HL-60/S4 (cell line): Measurements from ENCODE around the gene ADAM22.

ENCODE experiments used
- in situ Hi-C: fragments of 300-500 bp; cut with MboI; formaldehyde crosslinking; loops from 2 replicates; pipeline ENCODE4 v1.14.3; 2022; ENCODE audit warnings: low sequenced_read_pairs

The ADAM22 gene

DNA sequence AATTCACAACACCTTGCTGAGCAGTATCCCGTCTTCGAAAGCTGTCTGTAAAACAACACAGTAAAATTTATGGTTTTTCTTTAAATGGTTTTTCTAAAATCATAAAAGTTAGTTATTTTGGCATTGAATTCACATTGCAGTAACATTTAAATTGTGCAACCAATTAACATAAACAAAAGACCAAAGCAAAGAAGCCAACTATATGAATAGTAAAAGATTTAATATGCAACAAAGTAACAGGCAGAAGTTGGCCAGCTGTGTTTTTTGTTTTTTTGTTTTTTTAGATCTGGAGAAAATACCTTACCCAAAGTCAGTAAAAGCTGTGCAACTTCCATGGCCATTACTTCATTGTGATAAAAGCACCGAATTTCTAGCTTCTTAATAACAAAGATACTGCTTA lies 274.5 kb downstream of the ADAM22 start:
- in situ Hi-C loops: no loop called here

DNA sequence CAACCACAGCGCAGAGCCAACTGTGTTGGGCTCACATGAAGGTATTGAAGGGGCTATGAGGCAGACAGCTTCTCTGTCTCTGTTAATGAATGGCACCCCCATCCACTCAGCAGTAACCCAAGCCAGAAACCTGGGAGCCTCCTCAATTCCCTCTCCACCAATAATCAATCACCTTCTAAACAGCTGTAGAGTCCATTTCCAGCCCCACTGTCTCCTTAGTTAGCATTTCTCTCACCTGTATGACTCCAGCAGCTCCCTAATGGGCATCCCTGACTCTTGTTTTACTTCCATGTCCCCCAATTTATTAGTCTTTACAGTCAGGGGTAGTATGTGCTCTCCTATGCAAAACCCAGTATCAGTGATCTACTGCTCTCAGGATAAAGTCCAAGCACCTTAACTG lies 278.9 kb downstream of the ADAM22 start:
- in situ Hi-C loops: no loop called here

DNA sequence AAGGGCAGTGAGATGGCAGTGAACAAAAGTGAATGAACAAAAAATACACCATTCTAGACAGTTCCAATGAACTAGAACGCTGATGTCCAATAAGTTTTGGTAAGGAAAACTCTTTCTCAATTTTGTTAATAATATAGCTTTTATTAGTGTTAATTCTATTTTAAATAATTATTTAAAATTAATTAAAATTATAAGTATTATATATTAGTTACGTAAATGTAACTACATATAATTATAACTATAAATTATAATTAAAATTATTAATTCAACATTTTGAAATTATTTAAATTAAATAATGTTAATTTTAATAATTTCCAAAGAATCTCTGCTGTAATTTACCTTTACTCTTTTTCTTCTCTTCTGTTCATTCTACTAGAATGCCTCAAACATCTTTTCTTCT lies 280.4 kb downstream of the ADAM22 start:
- in situ Hi-C loops: no loop called here

DNA sequence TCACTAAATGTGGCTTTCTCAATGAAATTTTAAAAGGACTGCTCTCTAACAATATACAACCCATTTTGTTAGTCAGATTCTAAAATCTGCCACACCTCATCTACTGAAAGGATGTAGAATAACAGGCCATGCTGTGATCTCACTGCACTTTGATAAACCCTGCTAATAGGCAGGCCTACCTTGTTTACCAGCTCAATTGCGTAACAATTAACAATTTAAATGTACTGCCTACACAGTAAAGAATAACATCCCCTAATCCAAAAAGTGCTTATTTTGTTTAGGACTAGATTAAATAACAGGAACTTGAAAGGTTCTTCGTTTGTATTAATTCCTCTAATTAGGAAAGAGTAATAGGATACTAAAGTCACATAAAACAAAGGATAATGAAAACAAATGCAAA lies 281.2 kb downstream of the ADAM22 start:
- in situ Hi-C loops: no loop called here

DNA sequence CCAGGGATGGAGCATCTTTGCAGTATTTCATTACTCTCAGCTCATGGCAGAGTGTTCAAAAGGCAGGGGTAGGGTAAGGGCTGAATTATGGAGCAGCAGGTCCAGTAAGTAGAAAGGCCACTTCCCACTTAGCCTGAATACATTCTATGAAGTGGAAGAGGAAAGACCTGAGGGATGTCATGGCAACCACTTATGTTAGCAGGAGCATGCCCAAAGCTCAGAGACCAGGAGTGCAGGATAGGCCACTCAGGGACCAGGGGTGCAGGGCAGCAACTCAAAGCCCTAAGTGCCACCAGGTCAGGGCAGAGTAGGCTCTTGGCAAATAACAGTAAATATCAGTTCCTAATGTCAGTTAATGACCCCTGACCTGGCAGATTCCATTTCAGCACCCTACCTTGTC lies 282.2 kb downstream of the ADAM22 start:
- in situ Hi-C loops: no loop called here

DNA sequence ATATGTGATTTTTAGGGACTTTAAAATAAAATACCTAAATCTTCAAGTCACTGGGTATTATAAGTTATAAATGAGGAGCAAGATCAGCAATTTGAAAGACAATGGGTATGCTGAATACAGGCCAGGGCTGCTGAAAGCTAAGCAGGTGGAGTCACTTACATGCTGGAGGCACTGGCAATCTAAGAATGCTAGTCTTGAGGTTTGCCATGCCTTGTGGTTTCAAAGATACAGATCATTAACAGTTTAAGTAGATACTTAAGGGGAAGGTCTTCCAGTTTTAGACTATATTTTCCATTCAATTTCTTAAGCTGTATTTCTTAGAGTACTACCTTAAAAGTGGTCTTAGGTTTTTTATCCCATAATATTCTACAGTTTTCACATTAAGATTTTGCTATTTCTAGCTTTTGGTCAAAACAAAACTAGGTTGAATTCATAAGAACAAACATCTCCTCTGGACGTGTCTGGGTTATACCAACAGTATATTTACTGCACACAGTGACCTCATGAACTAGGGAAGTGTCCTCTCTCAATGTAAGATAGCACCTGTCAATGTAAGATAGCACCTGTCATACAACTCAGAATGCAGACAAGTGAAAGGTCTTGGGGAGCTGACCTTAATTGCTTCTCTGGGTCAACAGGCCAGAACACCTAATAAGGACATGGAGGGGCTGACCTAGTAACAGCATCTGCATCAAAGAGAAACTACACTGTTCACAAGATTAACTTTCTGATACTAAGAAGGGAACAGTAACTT lies 283.8 kb downstream of the ADAM22 start:
- in situ Hi-C loops: no loop called here

DNA sequence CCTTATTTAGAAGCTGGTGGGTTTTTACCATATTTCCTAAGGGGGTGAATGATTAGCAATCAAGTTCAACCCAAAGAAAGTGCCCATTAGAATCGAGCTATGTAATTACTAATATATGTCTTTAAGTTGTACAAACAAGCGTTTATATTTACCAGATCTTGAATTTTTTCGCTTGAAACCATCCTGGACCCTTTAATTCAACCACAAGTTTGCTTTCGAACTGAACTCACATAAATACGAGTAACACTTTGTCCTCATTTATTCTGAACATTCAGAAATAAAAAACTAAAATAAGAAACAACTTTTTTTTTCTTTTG lies 284.3 kb downstream of the ADAM22 start:
- in situ Hi-C loops: no loop called here

DNA sequence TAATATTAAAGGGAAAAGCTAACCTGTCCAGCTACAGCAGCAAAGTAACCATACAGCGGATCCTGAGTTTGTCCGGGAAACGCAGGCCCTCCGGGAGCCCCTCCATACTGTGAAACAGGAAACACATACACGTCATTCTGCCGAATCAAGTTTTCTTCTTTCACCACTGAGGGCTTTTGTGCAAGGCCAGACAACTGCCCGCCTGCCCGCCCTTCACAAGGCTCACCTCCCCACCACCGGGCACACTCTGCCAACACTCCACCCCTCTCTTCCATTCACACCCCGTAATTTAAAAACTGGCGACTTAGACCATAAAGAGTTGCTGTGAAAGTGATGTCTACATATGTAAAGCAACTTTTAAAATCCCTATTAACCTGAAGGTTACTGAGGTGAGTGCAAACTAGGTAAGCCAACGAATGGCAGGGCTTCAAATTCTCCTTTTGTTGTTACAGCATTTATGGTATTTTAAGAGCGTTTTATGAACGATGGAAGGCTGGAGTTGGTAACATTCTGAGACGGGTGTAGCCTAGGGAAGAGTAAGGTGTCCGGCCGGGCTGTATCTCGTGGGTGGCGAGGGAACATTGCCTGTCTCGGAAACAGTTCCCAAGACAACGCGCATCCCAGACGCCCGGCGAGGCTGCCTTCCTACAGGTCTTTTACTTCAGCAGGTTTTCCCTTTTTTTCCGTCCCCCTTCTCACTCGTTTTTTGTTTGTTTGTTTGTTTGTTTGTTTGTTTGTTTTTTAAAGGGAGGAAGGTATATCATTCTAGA lies 285.0 kb downstream of the ADAM22 start:
- in situ Hi-C loops: no loop called here

DNA sequence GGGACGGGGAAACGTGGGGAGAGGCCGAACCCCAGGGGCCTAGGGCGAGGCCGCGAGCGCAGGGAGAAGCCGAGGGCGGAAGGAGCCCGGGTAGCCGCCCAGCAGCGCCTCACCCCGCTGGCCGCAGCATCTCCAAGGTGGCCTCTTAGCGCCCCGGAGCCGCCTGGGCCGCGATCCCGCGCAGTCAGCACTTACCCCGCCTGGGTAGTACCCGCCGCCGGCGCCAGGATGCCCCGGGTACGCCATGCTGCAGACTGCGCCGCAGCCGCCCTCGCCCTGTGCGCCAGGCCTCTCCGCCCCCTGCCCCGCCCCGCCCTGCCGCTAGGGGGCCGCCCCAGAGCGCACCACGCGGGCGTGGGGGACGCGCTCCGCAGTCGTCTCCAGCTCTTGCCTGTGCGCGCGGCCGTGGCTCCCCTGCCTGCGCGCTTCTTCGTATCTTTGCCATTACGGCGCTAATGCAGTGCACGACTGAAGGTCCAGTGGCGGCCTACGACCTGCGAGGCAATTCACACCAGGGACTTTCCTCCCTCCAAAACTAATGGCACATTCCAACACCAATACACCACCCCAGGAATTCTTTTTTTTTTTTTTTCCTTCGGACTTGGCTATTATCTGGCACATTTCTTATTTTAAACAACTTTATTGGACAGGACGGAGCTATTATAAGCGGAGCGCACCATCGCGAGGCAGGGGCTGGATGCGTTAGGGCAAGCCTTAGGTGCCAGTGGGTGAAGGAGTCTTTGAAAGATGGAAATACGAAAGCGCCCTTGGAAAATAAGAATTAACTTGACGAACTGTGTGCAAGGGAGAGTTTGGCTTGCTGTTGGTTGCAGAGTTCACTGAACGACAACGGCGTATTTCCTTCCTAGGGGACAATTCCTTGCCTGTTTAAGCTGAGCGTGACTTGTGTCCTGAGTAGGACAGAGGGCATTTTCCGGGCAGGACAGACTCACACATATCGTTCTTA lies 286.0 kb downstream of the ADAM22 start, which contains the start of gene SRI:
TSS of gene SRI (minus strand) at position 258 of the 967 bp plus-strand sequence. CDS start at position 246, 12 bp downstream.
- in situ Hi-C loops: no loop called here

DNA sequence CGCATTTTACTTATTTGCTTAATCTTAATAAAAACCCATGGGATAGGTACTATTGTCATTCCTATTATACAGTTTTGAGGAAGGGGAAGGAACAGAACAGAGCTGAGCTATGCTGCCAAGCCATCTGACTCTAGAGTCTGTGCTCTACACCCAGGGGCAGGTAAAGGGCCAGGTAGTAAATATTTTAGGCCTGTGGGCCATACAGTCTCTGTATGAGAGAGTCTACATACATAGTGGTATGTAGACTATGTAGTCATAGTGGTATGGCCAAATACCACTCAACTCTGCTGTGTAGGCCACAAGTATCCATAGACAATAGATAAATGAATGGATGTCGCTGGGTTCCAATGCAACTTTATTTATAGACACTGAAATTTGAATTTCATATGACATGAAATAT lies 289.2 kb downstream of the ADAM22 start:
- in situ Hi-C loops: no loop called here

DNA sequence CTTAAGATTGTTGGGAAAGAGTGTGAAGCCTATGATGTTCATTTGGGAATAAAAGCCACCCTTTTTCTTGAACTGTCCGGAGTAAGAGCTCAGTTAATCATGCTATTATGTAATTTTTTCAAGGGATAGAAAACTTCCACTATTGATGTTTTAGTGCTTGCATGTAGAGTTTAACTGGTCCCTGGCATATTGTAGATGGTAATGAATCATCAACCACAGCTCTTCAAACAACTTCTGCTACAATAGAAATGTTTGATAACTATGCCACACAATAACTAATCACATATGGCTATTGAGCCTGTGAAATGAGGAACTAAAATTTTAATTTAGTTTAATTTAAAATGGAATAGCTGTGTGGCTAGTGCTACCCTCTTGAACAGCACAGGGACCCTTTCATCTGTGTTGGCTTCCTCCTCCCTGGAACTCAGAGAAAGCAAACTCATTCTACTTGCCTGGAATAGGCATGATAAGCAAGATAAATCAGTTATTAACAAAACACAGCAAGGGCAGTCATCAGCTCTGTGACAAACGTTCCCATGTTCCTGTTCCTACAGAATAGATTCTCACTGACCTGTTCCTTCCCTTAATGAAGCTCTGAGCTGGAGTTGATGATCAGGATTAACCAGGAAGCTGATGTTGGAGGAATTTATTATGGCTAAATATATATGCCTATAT lies 290.7 kb downstream of the ADAM22 start:
- in situ Hi-C loops: no loop called here

DNA sequence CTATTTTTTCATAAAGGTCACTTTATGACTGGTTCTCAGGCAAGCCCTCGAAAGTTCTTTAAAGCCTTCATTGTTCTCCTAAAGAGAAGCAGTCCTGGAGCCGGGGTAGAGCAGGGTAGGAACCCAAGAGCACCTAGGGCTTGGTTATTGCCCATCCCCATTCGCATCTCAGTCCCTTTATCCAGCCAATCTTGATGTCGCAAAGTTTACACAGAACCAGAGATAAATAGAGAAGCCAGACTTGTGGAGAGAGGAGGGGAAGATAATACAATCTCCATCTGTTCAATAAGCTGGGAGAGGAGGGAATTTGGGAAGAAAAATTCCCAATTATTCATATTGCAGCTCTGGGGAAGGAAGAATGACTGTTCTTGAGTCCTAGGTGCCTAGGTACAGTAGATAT lies 292.1 kb downstream of the ADAM22 start:
- in situ Hi-C loops: no loop called here

DNA sequence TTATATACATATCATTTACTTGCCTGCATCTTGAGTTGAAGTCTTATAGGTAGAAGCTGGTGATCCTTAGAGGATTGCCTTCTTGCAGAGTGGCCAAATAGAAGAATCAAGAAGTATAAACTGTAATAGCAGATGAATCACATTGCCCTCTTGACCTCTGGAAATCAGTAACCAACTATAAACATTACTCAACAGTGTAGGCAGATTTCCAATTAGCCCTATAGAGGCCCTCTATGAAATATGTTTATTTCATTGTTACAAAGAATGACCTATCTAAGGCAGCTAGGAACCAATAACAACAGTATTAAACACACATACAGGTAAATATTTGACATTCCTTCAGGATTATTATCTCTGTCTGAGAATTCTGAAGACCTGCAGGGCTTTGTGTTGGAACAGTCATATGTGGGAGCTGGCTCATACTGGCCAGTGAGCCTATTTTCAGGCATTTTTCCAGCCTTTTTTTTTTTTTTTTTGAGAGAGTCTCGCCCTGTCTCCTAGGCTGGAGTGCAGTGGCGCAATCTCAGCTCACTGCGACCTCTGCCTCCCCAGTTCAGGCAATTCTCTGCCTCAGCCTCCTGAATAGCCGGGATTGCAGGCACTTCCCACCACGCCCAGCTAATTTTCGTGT lies 292.9 kb downstream of the ADAM22 start:
- in situ Hi-C loops: no loop called here

DNA sequence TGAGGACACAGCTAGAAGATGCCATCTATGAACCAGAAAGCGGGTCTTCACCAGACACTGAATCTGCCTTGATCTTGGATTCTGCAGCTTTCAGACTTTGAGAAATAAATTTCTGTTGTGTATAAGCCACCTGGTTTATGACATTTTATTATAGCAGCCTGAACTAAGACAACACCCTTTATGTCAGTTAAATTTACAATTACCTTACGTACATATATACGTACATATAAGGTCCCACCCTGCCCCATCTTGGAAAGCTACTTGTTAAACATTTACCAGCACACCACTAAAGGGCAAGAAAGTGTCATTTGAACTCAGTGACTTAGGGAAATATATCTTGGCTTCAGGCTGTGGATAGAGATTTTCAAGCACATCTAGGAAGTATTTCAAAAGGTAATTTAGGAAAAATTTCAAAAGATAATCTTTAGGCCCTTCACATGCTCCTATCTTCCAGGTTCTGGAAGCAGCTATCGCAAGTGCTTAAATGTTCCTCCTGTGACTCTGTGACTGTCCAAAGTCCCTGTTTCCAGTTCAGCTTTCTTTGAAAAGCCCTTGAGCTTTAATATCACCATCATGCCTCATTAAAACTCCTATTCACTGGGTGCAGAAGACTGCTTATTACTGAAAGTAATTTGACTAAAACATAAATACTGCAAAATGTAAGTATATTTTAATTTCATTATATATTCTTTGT lies 295.4 kb downstream of the ADAM22 start:
- in situ Hi-C loops: no loop called here

DNA sequence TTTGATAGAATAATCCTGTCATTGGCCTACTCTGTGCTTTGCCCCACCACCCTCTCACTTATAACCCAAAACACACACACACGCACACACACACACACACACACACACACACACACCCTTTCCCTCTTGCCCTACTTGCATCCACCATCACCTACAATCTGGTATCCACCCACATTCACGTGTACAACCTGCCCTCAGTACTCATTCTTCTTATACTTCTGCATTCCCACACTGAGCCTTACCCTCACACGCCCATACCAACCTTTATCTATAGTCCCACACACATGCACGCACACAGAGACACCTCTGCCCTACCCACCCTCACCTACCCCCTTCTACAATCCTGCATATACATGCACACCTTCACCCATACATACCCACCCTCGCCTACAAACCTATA lies 296.6 kb downstream of the ADAM22 start:
- in situ Hi-C loops: no loop called here

DNA sequence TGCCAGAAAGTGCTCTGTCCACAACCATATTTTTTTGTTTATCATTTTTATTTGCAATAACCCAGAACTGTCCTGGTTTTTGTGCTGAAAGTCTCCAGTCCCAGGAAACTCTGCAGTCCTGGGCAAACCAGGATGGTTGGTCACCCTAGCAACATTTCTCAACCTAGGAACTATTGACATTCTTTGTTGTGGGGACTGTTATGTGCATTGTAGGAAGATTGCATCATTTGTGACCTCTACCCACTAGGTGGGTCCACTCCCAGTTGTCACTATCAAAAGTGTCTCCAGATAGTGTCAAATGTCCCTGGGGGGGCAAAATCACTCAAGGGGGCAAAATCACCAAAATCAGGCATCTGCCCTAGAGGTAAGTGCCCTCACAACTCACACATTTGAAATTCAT lies 299.8 kb downstream of the ADAM22 start:
- in situ Hi-C loops: no loop called here

DNA sequence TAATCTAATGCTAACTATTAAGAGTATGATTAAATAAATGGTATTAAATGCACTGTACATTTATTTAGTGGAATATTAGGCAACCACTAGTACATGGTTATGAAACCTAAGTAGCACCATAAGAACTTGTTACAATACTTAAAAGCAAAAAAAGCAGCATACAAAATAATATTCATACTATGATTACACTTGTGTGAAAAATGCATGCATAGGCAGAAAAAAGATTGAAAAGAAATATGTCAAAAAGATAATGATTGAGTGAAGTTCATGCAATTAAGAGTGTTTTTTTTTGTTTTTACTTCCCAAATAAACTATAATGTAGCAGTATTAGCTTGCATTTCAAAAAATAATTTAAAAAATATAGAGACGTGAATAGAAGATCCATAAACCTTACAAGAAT lies 305.8 kb downstream of the ADAM22 start:
- in situ Hi-C loops: loop anchor here (10.0 kb wide), 1 partner anchor 115 kb away; no protein-coding TSS in a partner anchor

DNA sequence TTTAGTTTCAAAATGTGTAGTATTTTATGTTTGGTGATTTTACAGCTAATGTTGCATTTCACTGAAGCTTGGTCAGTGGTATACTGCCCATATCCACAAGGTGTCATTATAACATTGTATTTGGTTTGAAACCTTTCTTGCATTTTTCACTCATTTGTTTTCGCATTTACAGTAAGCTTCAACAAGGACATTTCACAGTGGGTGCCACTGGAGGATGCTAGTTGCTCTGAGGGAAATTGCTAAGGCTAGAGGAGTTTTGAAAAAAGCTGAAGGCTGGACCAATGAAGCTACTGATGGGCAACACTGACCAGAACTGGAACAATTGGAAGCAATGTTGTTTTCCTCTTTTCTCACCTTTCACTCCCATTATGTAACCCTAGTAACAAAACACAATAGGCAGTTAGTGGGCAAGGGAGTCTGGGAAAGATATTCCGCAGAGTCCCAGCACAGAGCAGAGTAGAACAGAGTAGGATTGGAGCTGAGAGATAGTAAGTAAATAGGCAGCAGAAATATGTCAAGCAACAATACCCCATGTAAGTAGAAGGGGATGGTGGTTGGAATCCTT lies 309.4 kb downstream of the ADAM22 start:
- in situ Hi-C loops: loop anchor here (10.0 kb wide), 1 partner anchor 111 kb away; no protein-coding TSS in a partner anchor

DNA sequence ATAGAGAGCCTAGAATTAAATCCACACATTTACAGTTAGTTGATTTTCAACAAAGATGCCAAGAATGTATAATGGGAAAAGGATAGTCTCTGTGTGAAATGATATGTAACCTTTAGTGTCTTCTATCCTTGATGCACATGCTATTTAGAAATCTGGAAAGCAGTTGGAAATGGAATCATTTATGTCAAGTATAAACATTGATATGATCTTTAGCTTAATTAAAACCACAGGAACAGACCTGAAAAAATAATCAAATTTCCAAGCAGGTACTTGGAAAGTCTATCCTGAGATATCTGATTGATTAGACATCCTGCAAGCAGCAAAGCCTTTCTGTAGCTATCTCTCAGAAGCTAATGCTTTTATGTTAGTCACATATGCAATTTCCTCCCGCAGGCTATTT lies 310.2 kb downstream of the ADAM22 start:
- in situ Hi-C loops: loop anchor here (10.0 kb wide), 1 partner anchor 111 kb away; no protein-coding TSS in a partner anchor
